K562 (cell line): Measurements from ENCODE around the gene CD99L2. TPM values are rescaled to one million over a fixed set of nuclear protein-coding genes. Genes with fewer than 3 reads are reported as not detected.

ENCODE experiments used
- BHLHE40 ChIP-seq: IDR thresholded peaks from 2 replicates; pipeline ENCODE4 v1.6.1; 2011; ENCODE audit warnings: low read length, improper control_type of control experiment
- ELF1 ChIP-seq: fragments of 200-800 bp; sonication (Bioruptor generic); IDR thresholded peaks from 2 replicates; pipeline ENCODE4 v1.6.1; 2016; ENCODE audit warnings: missing genetic modification characterization, missing compliant biosample characterization
- GTF2F1 ChIP-seq: IDR thresholded peaks from 2 replicates; pipeline ENCODE4 v1.6.1; 2011; ENCODE audit warnings: low read depth, low read length, improper control_type of control experiment
- HEY1 ChIP-seq: fragments of 250-450 bp; sonication (Bioruptor Pico); IDR thresholded peaks from 2 replicates; pipeline ENCODE4 v1.5.0; 2020; ENCODE audit warnings: mild to moderate bottlenecking, moderate library complexity, borderline replicate concordance
- PPARD ChIP-seq: fragments of 250-450 bp; sonication (Bioruptor Pico); IDR thresholded peaks from 2 replicates; pipeline ENCODE4 v1.8.0; 2022; ENCODE audit warnings: inconsistent platforms, mild to moderate bottlenecking, moderate library complexity
- SRSF3 ChIP-seq: fragments of 200-400 bp; formaldehyde crosslinking; IDR thresholded peaks from 2 replicates; pipeline ENCODE4 v1.6.1; 2016; ENCODE audit warnings: mild to moderate bottlenecking, low read length, moderate library complexity; ENCODE audit not compliant: insufficient read depth
- ZNF146 ChIP-seq: IDR thresholded peaks from one replicate; pipeline ENCODE4 v1.6.1; 2018; ENCODE audit warnings: missing compliant biosample characterization; ENCODE audit not compliant: unreplicated experiment
- ZNF785 ChIP-seq: fragments of 250-450 bp; sonication (Bioruptor Pico); IDR thresholded peaks from 2 replicates; pipeline ENCODE4 v1.4.0; 2020; ENCODE audit warnings: mild to moderate bottlenecking
- polyA plus RNA-seq, 8 experiments: library from polyadenylated mRNA; depleted of rRNA in 4 of 8; stranded (reverse) in 5 of 8; unstranded in 3 of 8; fragments of >200 nt; fragmentation: Nextera tagmentation in 2 of 8; fragmentation: Illumina TruSeq in 1 of 8; extraction: Ambion mirVana in 2 of 8; extraction: Trizol in 1 of 8; gene quantifications; 2 replicates each; pipeline versions ENCODE4 v1.2.1 to v1.2.3, GENCODE V29; 2011 to 2014; ENCODE audit warnings: inconsistent platforms in 1 of 8, missing spikeins in 1 of 8
- total RNA-seq, 7 experiments: library from RNA; depleted of rRNA in 6 of 7; stranded (reverse); fragments of >200 nt in 6 of 7; fragmentation: Illumina TruSeq in 2 of 7; extraction: Trizol in 2 of 7; gene quantifications; 2 replicates each; pipeline versions ENCODE4 v1.2.1 to v1.2.3, GENCODE V29; 2011 to 2021; ENCODE audit warnings: low replicate concordance in 1 of 7
- TF ChIP-seq, protein P1 (sequence below), 3 experiments: fragments of 200-800 bp in 1 of 3; sonication (Bioruptor generic) in 1 of 3; sonication (generic) in 1 of 3; formaldehyde crosslinking in 1 of 3; IDR thresholded peaks; 2 replicates each; pipeline versions ENCODE4 v1.6.1 to v1.8.0; 2016 to 2022; ENCODE audit warnings: mild to moderate bottlenecking in 2 of 3, missing compliant biosample characterization in 2 of 3, missing genetic modification characterization in 2 of 3, missing genetic modification reagents in 1 of 3
- TF ChIP-seq, protein P2 (sequence below): sonication (generic); formaldehyde crosslinking; IDR thresholded peaks from 2 replicates; pipeline ENCODE4 v1.9.0; 2022; ENCODE audit warnings: mild to moderate bottlenecking, missing genetic modification reagents
- TF ChIP-seq, protein P3 (sequence below), 2 experiments: fragments of 250-450 bp in 1 of 2; fragments of 450-650 bp in 1 of 2; sonication (Bioruptor Pico) in 1 of 2; IDR thresholded peaks; 2 replicates each; pipeline versions ENCODE4 v1.6.1 to v1.8.0; 2016 to 2021; ENCODE audit warnings: mild to moderate bottlenecking in 2 of 2, moderate library complexity in 2 of 2, missing compliant biosample characterization in 1 of 2, missing genetic modification characterization in 1 of 2

Gene CD99L2
- total and polyA plus RNA-seq, 9 of the 15 experiments (the other 6 are each of a cell fraction or from before 2014, with no cell fraction given): 0.76 to 19.0 (median 11.9) TPM

DNA sequence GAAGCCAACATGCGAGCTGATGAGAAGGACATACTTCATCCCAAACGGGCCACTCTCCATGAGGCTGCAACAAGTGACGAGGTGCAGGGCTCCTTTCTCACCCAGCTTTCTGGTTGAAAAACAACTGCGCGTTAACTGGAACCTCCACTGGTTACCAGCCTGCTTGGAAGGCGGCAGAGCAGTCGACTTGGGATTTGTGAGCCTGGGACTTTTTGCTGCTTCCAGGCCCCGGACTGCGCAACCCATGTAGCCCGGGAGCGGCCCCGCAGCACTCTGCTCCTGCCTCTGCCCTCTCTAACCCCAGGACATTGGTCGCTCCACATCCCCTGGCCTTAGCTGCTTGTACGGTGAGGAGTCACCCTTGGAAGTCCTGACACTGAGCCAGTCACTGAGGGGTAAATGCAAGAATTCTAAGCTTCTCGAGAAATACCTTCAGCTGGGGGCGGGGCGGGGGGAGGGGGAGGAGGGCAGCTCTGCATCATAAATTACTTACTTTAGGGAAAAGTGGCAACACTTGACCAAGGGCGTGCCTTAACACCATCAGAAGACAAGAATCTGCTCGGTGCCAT is 132.6 kb downstream of the CD99L2 start (continued):
- TF ChIP-seq, protein P1, sequence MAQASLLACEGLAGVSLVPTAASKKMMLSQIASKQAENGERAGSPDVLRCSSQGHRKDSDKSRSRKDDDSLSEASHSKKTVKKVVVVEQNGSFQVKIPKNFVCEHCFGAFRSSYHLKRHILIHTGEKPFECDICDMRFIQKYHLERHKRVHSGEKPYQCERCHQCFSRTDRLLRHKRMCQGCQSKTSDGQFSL (CRISPR knock-in tag; IDR thresholded peaks at IDR 0.05): no peak
- TF ChIP-seq, protein P1 (tag; IDR thresholded peaks at IDR 0.05): no peak
- TF ChIP-seq HEY1 (CRISPR knock-in tag) (no peak), ELF1 (tag) (no peak), GTF2F1 (no peak), PPARD (CRISPR knock-in tag) (no peak), BHLHE40 (no peak), SRSF3 (no peak), ZNF785 (no peak), ZNF146 (CRISPR knock-in tag) (no peak)
- TF ChIP-seq, protein P2, sequence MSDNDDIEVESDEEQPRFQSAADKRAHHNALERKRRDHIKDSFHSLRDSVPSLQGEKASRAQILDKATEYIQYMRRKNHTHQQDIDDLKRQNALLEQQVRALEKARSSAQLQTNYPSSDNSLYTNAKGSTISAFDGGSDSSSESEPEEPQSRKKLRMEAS (CRISPR knock-in tag): no peak
- TF ChIP-seq, protein P3, sequence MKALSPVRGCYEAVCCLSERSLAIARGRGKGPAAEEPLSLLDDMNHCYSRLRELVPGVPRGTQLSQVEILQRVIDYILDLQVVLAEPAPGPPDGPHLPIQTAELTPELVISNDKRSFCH (CRISPR knock-in tag; IDR thresholded peaks at IDR 0.05): no peak
- TF ChIP-seq, protein P3 (tag; IDR thresholded peaks at IDR 0.05): no peak
